PC-3 (cell line): ENCODE data around the gene CCSER1.

Experiments used
- EZH2 ChIP-seq: fragments of 300-600 bp; sonication (generic); IDR thresholded peaks from one replicate; pipeline ENCODE4 v1.6.1; 2017; ENCODE audit warnings: antibody characterized with exemption, mild to moderate bottlenecking, low read length; ENCODE audit not compliant: unreplicated experiment
- EZH2phosphoT487 ChIP-seq: fragments of 300-600 bp; sonication (generic); IDR thresholded peaks from 2 replicates; pipeline ENCODE4 v1.6.1; 2018; ENCODE audit warnings: mild to moderate bottlenecking, antibody characterized with exemption, low read length, borderline replicate concordance
- TF ChIP-seq, protein P1 (sequence below): fragments of 300-600 bp; sonication (generic); conservative IDR thresholded peaks from 2 replicates; pipeline ENCODE4 v1.5.1; 2017; ENCODE audit warnings: antibody characterized with exemption, low read depth, mild to moderate bottlenecking, low read length

GRCh38 chr4:90227177-90227576, 100.0 kb downstream of the CCSER1 start:
- TF ChIP-seq EZH2 (no peak), EZH2phosphoT487 (no peak)
- TF ChIP-seq, protein P1, sequence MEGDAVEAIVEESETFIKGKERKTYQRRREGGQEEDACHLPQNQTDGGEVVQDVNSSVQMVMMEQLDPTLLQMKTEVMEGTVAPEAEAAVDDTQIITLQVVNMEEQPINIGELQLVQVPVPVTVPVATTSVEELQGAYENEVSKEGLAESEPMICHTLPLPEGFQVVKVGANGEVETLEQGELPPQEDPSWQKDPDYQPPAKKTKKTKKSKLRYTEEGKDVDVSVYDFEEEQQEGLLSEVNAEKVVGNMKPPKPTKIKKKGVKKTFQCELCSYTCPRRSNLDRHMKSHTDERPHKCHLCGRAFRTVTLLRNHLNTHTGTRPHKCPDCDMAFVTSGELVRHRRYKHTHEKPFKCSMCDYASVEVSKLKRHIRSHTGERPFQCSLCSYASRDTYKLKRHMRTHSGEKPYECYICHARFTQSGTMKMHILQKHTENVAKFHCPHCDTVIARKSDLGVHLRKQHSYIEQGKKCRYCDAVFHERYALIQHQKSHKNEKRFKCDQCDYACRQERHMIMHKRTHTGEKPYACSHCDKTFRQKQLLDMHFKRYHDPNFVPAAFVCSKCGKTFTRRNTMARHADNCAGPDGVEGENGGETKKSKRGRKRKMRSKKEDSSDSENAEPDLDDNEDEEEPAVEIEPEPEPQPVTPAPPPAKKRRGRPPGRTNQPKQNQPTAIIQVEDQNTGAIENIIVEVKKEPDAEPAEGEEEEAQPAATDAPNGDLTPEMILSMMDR: no peak
